ENCODE data around the gene MTHFR.

MTHFR gene

DNA sequence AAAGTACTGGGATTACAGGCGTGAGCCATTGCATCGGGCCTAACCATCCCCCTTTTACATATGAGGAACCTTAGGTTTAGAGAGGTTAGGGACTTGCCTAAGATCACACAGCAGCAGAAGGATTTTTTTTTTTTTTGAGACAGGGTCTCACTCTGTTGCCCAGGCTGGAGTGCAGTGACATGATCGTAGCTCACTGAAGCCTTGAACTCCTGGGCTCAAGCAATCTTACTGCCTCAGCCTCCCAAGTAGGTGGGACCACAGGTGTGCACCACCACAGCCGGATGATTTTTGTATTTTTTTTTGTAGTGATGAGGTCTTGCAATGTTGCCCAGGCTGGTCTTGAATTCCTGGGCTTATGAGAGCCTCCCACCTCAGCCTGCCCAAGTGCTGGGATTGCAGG is 46.0 kb downstream of the MTHFR start:
- DNase-seq (ENCODE audit: low read depth, low spot score): no peak

- no peak for DNase-seq (ENCODE audit: low read depth, low spot score)
Measured at GRCh38 chr1:11757047-11757446, 48.7 kb downstream of the MTHFR start.

GRCh38 chr1:11753555-11754208 is 52.1 kb downstream of the MTHFR start:
- peak; percentile 59 for DNase-seq (ENCODE audit: low read depth, low spot score)

GRCh38 chr1:11752359-11753088 is 53.2 kb downstream of the MTHFR start:
- DNase-seq (ENCODE audit: low read depth, low spot score): no peak

- DNase-seq (ENCODE audit: low read depth, low spot score): no peak
Measured at GRCh38 chr1:11751087-11751486, 54.7 kb downstream of the MTHFR start.

GRCh38 chr1:11749996-11750395 is 55.8 kb downstream of the MTHFR start:
- no peak for DNase-seq (ENCODE audit: low read depth, low spot score)

DNA sequence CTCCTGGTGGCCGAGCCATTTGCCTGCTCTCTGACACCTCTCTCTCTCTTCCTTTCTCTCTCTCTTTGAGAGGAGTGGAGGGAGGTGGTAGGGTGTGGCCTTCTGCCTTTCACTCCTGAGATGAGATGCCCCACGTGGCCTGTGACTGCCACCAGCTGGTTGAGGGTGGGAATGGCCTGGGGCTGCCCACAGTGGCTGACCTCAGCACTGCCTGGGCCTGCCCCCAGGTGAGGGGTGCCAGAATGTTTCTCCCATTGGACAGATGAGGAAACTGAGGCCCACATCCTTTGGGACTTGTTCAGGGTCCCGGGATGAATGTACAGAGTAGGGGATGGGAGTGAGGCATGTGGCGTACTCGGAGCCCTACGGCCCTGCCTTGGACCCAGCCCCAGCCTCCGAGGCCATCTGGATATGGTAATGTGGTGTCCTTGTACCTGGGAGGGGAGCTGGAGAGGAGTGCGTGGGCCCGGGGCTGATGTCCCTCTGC is 56.5 kb downstream of the MTHFR start:
- peak; percentile 56 for DNase-seq (ENCODE audit: low read depth, low spot score)

DNA sequence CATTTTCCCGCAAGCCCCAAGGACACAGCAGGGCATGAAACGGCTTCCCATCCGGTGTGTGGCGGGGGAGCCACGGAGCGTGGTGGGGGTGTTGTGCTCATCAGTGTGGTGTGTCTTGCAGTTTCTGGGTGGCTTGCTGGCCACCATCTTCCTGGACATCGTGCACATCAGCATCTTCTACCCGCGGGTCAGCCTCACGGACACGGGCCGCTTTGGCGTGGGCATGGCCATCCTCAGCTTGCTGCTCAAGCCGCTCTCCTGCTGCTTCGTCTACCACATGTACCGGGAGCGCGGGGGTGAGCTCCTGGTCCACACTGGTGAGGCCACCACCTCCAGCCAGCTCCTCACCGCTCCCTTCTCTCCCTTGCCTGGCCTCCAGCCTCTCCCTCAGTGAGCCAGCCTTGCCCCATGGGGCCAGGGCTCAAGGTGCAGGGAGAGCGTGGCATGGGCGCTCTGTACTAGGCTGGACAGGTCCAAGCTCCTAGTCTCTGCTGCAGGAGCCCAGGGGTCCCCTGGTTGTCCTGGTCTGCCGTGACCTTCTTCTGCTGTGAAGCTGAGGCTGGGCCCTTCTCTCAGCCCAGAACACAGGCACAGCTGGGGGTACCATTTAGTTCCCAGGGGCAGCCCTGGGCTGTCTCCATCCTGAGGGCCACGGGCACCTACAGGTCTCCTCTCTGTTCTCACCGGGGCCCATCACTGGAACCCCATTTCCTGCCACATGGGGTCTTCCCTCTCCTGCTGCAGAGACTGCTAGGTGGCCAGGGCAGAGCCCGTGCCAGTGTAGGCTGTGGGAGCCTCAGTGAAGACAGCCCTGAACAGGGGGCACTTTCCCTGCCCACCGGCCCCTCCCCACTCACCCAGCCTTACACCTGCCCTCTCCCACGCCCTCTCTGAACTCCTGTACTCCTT is 57.2 kb downstream of the MTHFR start:
- DNase-seq (ENCODE audit: low read depth, low spot score): no peak

DNA sequence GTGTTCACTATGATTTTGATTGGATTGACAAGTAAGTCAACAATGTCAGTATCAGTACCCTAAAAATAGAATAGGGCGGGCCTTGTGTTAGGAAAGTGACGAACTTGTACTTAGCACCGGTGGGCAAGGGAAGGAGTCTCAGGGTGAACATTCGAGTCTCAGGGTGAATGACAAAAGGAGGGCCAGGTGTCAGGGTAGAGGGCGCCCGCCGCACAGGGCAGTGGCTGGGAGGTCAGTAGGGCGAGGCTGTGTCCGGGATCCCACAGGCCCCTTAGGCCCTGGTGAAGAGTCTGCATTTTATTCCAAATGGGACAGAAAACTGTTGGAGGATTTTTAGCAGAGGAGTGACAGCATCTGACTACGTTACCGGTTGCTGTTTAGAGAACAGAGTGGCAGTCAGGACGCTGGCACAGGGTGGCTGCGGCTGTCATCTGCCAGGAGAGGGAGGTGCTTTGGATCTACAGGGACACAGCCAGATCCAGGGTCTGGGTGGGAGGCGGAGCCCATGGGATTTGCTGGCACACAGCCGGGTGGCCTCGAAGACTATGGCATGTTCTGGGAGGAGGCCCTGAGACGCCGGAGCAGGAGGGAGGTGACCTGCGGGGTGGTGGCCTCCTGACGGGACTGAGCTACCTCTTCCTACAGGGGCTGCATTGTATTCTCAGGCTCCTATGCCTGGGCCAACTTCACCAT is 58.8 kb downstream of the MTHFR start:
- DNase-seq (ENCODE audit: low read depth, low spot score): no peak

GRCh38 chr1:11746092-11746491 is 59.7 kb downstream of the MTHFR start:
- DNase-seq (ENCODE audit: low read depth, low spot score): no peak

DNA sequence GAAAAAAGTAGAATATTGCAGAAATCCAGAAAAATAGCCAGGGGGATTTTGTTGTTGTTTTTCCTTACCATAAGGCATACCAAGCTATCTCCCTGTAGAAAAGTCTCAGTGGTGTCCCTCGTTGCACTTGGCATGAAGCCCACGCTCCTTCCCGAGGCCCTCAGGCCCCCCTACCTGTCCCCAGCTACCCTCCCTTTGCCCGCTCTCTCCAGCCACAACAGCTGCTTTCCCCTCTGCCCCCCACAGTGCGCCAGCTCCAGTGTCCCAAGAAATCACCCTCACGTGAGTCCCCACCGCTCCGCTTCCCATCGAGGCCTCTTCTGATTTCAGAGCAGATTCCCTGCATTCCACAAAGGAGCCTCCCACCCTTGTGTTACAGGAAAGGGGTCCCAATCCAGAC is 61.5 kb downstream of the MTHFR start:
- DNase-seq (ENCODE audit: low read depth, low spot score): no peak

DNA sequence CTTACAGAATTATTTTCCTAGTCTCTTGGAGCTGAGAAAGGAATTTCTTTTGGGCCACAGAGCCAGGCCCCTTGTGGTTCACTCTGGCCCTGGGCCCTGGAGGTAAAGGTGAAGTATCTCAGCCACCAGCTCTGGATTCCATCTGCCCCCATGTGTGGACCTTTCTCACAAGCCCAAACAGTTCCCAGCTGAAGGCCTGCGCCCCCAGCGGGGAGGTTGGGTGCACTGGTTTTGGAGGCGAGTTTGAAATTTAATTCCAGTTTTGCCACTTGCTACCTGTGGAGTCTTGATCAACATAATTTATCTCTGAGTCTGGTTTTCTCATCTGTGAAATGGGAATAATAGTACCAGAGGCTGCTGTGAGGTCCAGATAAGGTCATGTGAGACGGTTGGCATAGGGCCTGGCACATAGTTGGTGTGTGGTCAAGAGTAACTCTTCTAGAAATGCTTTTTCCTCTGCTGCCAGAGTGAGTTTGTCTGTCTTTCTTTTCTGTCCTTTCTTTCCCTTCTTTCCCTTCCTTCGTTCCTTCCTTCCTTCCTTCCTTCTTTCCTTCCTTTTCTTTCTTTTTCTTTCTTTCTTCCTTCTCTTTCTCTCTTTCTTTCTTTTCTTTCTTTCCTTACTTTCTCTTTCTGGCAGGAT is 63.7 kb downstream of the MTHFR start:
- DNase-seq (ENCODE audit: low read depth, low spot score): peak; percentile 36

- DNase-seq (ENCODE audit: low read depth, low spot score): no peak
Measured at GRCh38 chr1:11741482-11741881, 64.3 kb downstream of the MTHFR start.

DNA sequence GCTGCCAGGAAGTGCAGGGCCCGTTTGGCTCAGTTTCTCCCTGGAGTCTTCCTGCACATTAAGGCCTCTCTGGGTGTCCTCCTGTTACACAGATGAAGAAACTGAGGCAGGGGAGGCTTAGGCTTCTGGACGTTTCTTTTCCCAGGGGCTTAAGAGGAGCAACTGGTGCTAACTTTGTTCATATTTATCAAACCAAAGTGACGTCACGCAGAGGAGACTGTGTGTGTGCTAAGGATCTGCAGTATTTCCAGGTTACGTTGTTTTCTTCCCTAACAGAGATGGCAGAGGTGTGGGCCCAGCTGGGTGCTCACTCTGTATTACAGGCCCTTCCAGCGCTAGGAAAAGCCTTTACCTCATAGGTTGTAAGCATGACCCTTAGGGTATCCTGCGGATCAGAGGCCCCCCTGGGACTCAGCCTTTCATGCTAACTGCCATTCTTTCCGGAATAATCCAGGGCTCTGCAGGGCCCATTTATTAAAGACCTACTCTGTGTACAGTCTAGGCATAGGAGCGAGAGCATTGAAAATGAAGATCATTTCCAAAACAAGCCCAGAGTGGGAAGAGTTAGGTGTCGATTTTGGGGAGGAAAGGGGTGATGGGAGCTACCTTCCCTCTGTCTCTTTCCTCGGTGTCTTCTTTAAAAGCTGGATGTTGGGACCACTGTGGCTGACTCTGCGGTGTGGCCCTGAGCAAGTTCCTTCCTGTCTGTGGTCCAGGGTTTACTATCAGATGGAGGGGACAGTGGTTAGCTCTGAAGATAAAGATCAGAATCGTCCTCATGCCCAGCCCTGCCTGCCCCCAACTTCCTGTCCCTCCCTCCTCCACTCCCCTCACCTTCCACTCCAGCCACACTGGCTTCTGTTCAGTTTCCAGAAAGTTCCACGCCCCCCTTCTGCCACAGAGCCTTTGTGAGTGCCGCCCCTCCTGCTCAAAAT is 65.2 kb downstream of the MTHFR start:
- no peak for DNase-seq (ENCODE audit: low read depth, low spot score)

- no peak for DNase-seq (ENCODE audit: low read depth, low spot score)
Measured at GRCh38 chr1:11738783-11739182, 67.0 kb downstream of the MTHFR start.

GRCh38 chr1:11738096-11738495 is 67.7 kb downstream of the MTHFR start:
- DNase-seq (ENCODE audit: low read depth, low spot score): no peak

GRCh38 chr1:11736746-11737639 is 68.8 kb downstream of the MTHFR start:
- peak; percentile 63 for DNase-seq (ENCODE audit: low read depth, low spot score)

- peak; percentile 96 for DNase-seq (ENCODE audit: low read depth, low spot score)
Measured at GRCh38 chr1:11735854-11736745, 69.7 kb downstream of the MTHFR start, which contains the start of gene AGTRAP. Gene AGTRAP (plus strand): TSS chr1:11736136. CDS start chr1:11736209, 73 bp downstream.

Measured in astrocyte of the hippocampus (primary cell).